Neural progenitor cell (in vitro differentiated cells): ENCODE results near the gene APLP2. TPM values are rescaled to one million over a fixed set of nuclear protein-coding genes. Genes with fewer than 3 reads are reported as not detected.

ENCODE experiments used
- DNase-seq: peaks from one replicate; pipeline ENCODE4 v3.0.0-alpha.2; 2016; ENCODE audit warnings: low spot score
- H2AFZ ChIP-seq: fragments of 200-600 bp; sonication (generic); replicated peaks from 2 replicates; pipeline ENCODE4 v1.6.1; 2016; ENCODE audit warnings: antibody characterized with exemption
- H3F3A ChIP-seq: fragments of 200-600 bp; sonication (generic); 2 replicates; pipeline ENCODE4 v1.6.1; 2016; ENCODE audit warnings: antibody characterized with exemption, low read depth
- H3K27ac ChIP-seq: fragments of 200-600 bp; sonication (generic); 2 replicates; pipeline ENCODE4 v1.5.1; 2016; ENCODE audit warnings: mild to moderate bottlenecking
- H3K27me3 ChIP-seq: fragments of 200-600 bp; sonication (generic); 2 replicates; pipeline ENCODE4 v1.6.1; 2016; ENCODE audit warnings: mild to moderate bottlenecking, moderate library complexity
- H3K36me3 ChIP-seq: fragments of 200-600 bp; sonication (generic); 2 replicates; pipeline ENCODE4 v1.5.1; 2016
- H3K4me1 ChIP-seq: fragments of 200-600 bp; sonication (generic); 2 replicates; pipeline ENCODE4 v1.6.1; 2016; ENCODE audit warnings: mixed run types
- H3K4me2 ChIP-seq: fragments of 200-600 bp; sonication (generic); 2 replicates; pipeline ENCODE4 v1.6.1; 2016
- H3K4me3 ChIP-seq: fragments of 200-600 bp; sonication (generic); 2 replicates; pipeline ENCODE4 v1.5.1; 2016
- H3K79me2 ChIP-seq: fragments of 200-600 bp; sonication (generic); 2 replicates; pipeline ENCODE4 v1.6.1; 2016; ENCODE audit warnings: low read depth
- H3K9ac ChIP-seq: fragments of 200-600 bp; sonication (generic); 2 replicates; pipeline ENCODE4 v1.6.1; 2016
- H3K9me3 ChIP-seq: fragments of 200-600 bp; sonication (generic); 2 replicates; pipeline ENCODE4 v1.5.1; 2016; ENCODE audit warnings: low read depth
- H4K20me1 ChIP-seq: fragments of 200-600 bp; sonication (generic); 2 replicates; pipeline ENCODE4 v1.6.1; 2016; ENCODE audit warnings: low read depth
- H3K27ac Mint-ChIP-seq: 3 replicates; pipeline ENCODE4 v1.8.0; 2021; ENCODE audit warnings: mixed read lengths
- H3K27me3 Mint-ChIP-seq: 2 replicates; pipeline ENCODE4 v1.8.0; 2022; ENCODE audit warnings: low read depth, mild to moderate bottlenecking, inconsistent platforms, moderate library complexity, mixed read lengths; ENCODE audit not compliant: insufficient read depth
- H3K36me3 Mint-ChIP-seq: 3 replicates; pipeline ENCODE4 v1.8.0; 2021; ENCODE audit warnings: mixed read lengths
- H3K4me1 Mint-ChIP-seq: 3 replicates; pipeline ENCODE4 v1.8.0; 2021; ENCODE audit warnings: mixed read lengths
- H3K4me3 Mint-ChIP-seq: 3 replicates; pipeline ENCODE4 v1.8.0; 2021; ENCODE audit warnings: mild to moderate bottlenecking, moderate library complexity, mixed read lengths
- H3K9me3 Mint-ChIP-seq: 3 replicates; pipeline ENCODE4 v1.8.0; 2020; ENCODE audit warnings: mixed read lengths
- EZH2 ChIP-seq: fragments of 200-600 bp; sonication (generic); IDR thresholded peaks from 2 replicates; pipeline ENCODE4 v1.6.1; 2017; ENCODE audit warnings: antibody characterized with exemption, mild to moderate bottlenecking, moderate library complexity
- EZH2phosphoT487 ChIP-seq: fragments of 200-600 bp; sonication (generic); IDR thresholded peaks from 2 replicates; pipeline ENCODE4 v1.6.1; 2017; ENCODE audit warnings: antibody characterized with exemption
- total RNA-seq: library from RNA; depleted of rRNA; stranded (reverse); fragments of >200 nt; gene quantifications from 2 replicates; pipeline ENCODE4 v1.2.3, GENCODE V29; 2015; ENCODE audit warnings: low replicate concordance
- TF ChIP-seq, protein P1 (sequence below): fragments of 200-600 bp; sonication (generic); IDR thresholded peaks from 2 replicates; pipeline ENCODE4 v1.5.1; 2017; ENCODE audit warnings: antibody characterized with exemption, mild to moderate bottlenecking

Gene APLP2
- total RNA-seq, 1 donor from 2014 or later: 455 TPM

DNA sequence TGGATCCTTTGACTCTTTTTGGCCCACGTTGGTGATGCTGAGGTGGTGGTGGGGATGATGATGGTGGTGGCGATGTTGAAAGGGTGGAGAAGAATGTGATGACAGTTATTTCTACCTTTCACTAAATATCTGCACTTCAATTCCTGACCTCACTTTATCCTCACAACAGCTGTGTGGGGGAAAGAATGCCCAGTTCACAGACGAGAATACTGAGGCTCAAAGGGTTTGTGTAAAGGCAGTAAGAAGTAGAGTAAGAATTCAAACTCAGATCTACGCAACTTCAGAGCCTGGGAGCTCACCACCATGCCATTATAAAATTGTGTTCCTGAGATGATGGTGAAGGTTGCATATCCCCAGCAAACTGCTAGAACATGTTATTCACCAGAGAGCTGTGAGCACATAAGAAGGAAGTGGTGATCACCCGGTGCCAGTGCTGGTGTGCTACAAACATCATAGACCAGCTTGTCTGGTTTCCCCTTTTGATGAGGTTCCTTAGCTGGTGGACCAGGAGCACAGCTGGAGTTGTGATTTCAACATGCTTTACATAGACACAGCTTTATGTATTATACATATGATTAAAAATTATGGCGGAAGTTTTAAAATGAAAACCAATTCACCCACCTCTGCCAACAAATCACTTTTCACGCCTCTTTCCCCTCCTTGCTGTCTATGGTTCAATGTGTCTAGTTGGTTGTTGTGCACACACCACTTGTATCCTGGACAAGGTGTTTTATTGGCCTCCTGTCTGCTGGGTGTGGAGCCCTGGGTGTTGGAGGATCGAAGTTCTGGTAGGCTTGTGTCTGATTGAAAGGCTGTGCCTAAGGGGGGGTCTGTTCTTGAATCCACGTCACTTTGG is 96.1 kb downstream of the APLP2 start:
- H3K9me3 Mint-ChIP-seq: no peaks in the 10 kb centered on the region
- TF ChIP-seq EZH2: no peak
- TF ChIP-seq, protein P1, sequence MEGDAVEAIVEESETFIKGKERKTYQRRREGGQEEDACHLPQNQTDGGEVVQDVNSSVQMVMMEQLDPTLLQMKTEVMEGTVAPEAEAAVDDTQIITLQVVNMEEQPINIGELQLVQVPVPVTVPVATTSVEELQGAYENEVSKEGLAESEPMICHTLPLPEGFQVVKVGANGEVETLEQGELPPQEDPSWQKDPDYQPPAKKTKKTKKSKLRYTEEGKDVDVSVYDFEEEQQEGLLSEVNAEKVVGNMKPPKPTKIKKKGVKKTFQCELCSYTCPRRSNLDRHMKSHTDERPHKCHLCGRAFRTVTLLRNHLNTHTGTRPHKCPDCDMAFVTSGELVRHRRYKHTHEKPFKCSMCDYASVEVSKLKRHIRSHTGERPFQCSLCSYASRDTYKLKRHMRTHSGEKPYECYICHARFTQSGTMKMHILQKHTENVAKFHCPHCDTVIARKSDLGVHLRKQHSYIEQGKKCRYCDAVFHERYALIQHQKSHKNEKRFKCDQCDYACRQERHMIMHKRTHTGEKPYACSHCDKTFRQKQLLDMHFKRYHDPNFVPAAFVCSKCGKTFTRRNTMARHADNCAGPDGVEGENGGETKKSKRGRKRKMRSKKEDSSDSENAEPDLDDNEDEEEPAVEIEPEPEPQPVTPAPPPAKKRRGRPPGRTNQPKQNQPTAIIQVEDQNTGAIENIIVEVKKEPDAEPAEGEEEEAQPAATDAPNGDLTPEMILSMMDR: no peak
- TF ChIP-seq EZH2phosphoT487: no peak
- no peak for DNase-seq
- H3K27ac ChIP-seq: no peak overlapping the region
- peaks cover 3% of the 10 kb centered on the region for H3K4me1 Mint-ChIP-seq
- H3K27ac Mint-ChIP-seq: no peak overlapping the region
- peaks cover 6% of the 10 kb centered on the region for H3K4me1 ChIP-seq
- no peaks in the 10 kb centered on the region for H3K79me2 ChIP-seq
- H3K9me3 ChIP-seq: no peaks in the 10 kb centered on the region
- H3F3A ChIP-seq: no peaks in the 10 kb centered on the region
- H3K36me3 Mint-ChIP-seq: no peaks in the 10 kb centered on the region
- H3K9ac ChIP-seq: no peak overlapping the region
- H3K4me3 ChIP-seq: no peak overlapping the region
- no peaks in the 10 kb centered on the region for H4K20me1 ChIP-seq
- H3K27me3 ChIP-seq: peaks cover 21% of the 10 kb centered on the region
- H3K4me2 ChIP-seq: no peak overlapping the region
- no peak overlapping the region for H2AFZ ChIP-seq
- H3K4me3 Mint-ChIP-seq: no peak overlapping the region
- peaks cover 24% of the 10 kb centered on the region for H3K27me3 Mint-ChIP-seq
- no peaks in the 10 kb centered on the region for H3K36me3 ChIP-seq

DNA sequence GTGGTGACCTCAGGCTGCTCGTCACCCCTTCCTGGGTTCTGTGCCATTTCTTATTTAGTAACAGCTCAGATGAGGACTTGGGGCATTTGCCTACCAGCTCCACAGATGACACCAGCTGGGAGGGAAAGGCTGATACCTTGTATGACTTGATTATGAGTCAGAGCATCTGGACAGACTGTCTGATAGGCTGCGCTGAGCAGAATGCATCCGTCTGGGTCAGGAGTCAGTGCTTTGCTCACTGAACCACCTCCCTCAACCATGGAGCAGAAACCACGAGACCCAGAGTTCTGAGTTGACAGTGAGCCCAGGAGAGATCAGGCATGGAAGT is 96.7 kb downstream of the APLP2 start:
- no peaks in the 10 kb centered on the region for H3K36me3 Mint-ChIP-seq
- DNase-seq: no peak
- Histone ChIP-seq H3F3A (no peaks in the 10 kb centered on the region), H3K27me3 (peaks cover 15% of the 10 kb centered on the region), H2AFZ (no peak overlapping the region), H3K36me3 (no peaks in the 10 kb centered on the region), H3K4me2 (no peak overlapping the region), H3K4me1 (peaks cover 2% of the 10 kb centered on the region), H3K9me3 (no peaks in the 10 kb centered on the region), H3K4me3 (no peak overlapping the region), H3K79me2 (no peaks in the 10 kb centered on the region), H3K27ac (no peak overlapping the region), H4K20me1 (no peaks in the 10 kb centered on the region), H3K9ac (no peak overlapping the region)
- no peak overlapping the region for H3K4me3 Mint-ChIP-seq
- no peaks in the 10 kb centered on the region for H3K9me3 Mint-ChIP-seq
- H3K4me1 Mint-ChIP-seq: peaks cover 3% of the 10 kb centered on the region
- no peak for TF ChIP-seq EZH2phosphoT487
- TF ChIP-seq, protein P1: no peak
- no peak for TF ChIP-seq EZH2
- peaks cover 19% of the 10 kb centered on the region for H3K27me3 Mint-ChIP-seq
- no peak overlapping the region for H3K27ac Mint-ChIP-seq

DNA sequence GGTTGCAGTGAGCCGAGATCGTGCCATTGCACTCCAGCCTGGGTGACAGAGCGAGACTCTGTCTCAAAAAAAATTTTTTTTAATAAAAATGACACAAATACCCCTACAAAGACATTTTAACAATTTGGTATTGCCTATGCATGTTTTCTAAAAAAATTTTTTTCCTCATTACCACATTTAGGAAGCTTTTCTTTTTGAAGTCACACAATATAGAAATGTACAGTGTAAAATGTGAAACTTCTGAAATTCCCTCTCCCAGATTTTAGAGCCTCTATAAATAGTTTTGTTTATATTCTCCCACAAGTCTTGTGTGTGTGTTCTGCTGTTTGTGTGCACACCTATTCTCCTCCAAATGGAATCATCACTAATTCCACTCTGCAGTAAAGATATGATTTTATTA is 97.5 kb downstream of the APLP2 start:
- TF ChIP-seq, protein P1: no peak
- TF ChIP-seq EZH2 (no peak), EZH2phosphoT487 (no peak)
- Histone ChIP-seq H3K27me3 (peaks cover 8% of the 10 kb centered on the region), H3K4me1 (no peaks in the 10 kb centered on the region), H3K9ac (no peak overlapping the region), H3K9me3 (no peaks in the 10 kb centered on the region), H4K20me1 (no peaks in the 10 kb centered on the region), H3K4me2 (no peak overlapping the region), H3K79me2 (no peaks in the 10 kb centered on the region), H3K4me3 (no peak overlapping the region), H3F3A (no peaks in the 10 kb centered on the region), H2AFZ (no peak overlapping the region), H3K27ac (no peak overlapping the region), H3K36me3 (no peaks in the 10 kb centered on the region)
- no peak for DNase-seq
- Mint-ChIP-seq H3K36me3 (no peaks in the 10 kb centered on the region), H3K27ac (no peak overlapping the region), H3K9me3 (no peaks in the 10 kb centered on the region), H3K27me3 (peaks cover 13% of the 10 kb centered on the region), H3K4me3 (no peak overlapping the region), H3K4me1 (no peaks in the 10 kb centered on the region)
